CD14-positive monocyte (primary cell): Measurements from ENCODE around the gene CXCR1. TPM values are rescaled to one million over a fixed set of nuclear protein-coding genes. Genes with fewer than 3 reads are reported as not detected.

Experiments
- DNase-seq, 3 donors: peaks; one replicate each; pipeline ENCODE4 v3.0.0-alpha.2; 2011 to 2022
- H2AFZ ChIP-seq: 2 replicates; pipeline ENCODE4 v1.6.0; 2012; ENCODE audit warnings: mild to moderate bottlenecking, low read depth, low read length, inconsistent platforms; ENCODE audit not compliant: insufficient read depth, poor library complexity, severe bottlenecking
- H3K27ac ChIP-seq, 2 donors: 1 replicate in 1 of 2; 2 replicates in 1 of 2; pipeline ENCODE4 v1.5.1; 2012 to 2013; ENCODE audit warnings: low read length in 2 of 2, control low read depth in 1 of 2, inconsistent platforms in 1 of 2, low read depth in 1 of 2, mild to moderate bottlenecking in 1 of 2
- H3K27me3 ChIP-seq, 2 donors: one replicate each; pipeline versions ENCODE4 v1.6.0 to v1.6.1; 2011 to 2013; ENCODE audit warnings: low read length in 2 of 2; ENCODE audit not compliant: control insufficient read depth in 2 of 2, insufficient read depth in 2 of 2
- H3K36me3 ChIP-seq, 2 donors: replicated peaks in 1 of 2; 1 replicate in 1 of 2; 2 replicates in 1 of 2; pipeline versions ENCODE4 v1.5.1 to v1.6.1; 2012 to 2013; ENCODE audit warnings: low read length in 2 of 2, control low read depth in 1 of 2, inconsistent platforms in 1 of 2, mild to moderate bottlenecking in 1 of 2; ENCODE audit not compliant: insufficient read depth in 2 of 2, control insufficient read depth in 1 of 2
- H3K4me1 ChIP-seq, 2 donors: 1 replicate in 1 of 2; 2 replicates in 1 of 2; pipeline versions ENCODE4 v1.5.1 to v1.6.1; 2012 to 2013; ENCODE audit warnings: low read length in 2 of 2, control low read depth in 1 of 2, inconsistent platforms in 1 of 2, mild to moderate bottlenecking in 1 of 2, moderate library complexity in 1 of 2; ENCODE audit not compliant: insufficient read depth in 2 of 2, control insufficient read depth in 1 of 2
- H3K4me2 ChIP-seq: replicated peaks from 2 replicates; pipeline ENCODE3; 2012; ENCODE audit warnings: low read length, moderate library complexity, mild to moderate bottlenecking; ENCODE audit not compliant: poor library complexity, severe bottlenecking; ENCODE audit errors: extremely low read depth
- H3K4me3 ChIP-seq, 3 experiments: fragments of 200-600 bp in 1 of 3; sonication (generic) in 1 of 3; replicated peaks in 1 of 3; 1 replicate in 2 of 3; 2 replicates in 1 of 3; pipeline ENCODE4 v1.5.1; 2011 to 2013; ENCODE audit warnings: low read length in 3 of 3, mild to moderate bottlenecking in 3 of 3, control low read depth in 2 of 3, low read depth in 2 of 3, inconsistent platforms in 1 of 3, moderate library complexity in 1 of 3
- H3K79me2 ChIP-seq: 2 replicates; pipeline ENCODE4 v1.6.0; 2012; ENCODE audit warnings: mild to moderate bottlenecking, control low read depth, inconsistent platforms, low read length, moderate library complexity; ENCODE audit not compliant: insufficient read depth
- H3K9ac ChIP-seq: 2 replicates; pipeline ENCODE4 v1.6.0; 2017; ENCODE audit warnings: low read length, mild to moderate bottlenecking; ENCODE audit not compliant: insufficient read depth, poor library complexity, severe bottlenecking
- H3K9me3 ChIP-seq, 2 donors: replicated peaks in 1 of 2; 1 replicate in 1 of 2; 2 replicates in 1 of 2; pipeline versions ENCODE4 v1.5.1 to v1.6.1; 2012 to 2013; ENCODE audit warnings: low read length in 2 of 2, control low read depth in 1 of 2; ENCODE audit not compliant: control insufficient read depth in 1 of 2, insufficient read depth in 1 of 2
- H4K20me1 ChIP-seq: 2 replicates; pipeline ENCODE4 v1.6.0; 2012; ENCODE audit warnings: mild to moderate bottlenecking, low read length, control low read depth, moderate library complexity; ENCODE audit not compliant: insufficient read depth
- H3K27ac Mint-ChIP-seq, 7 donors: one replicate each; pipeline ENCODE4 v1.8.0; 2020; ENCODE audit warnings: mild to moderate bottlenecking in 7 of 7, mixed read lengths in 7 of 7, moderate library complexity in 6 of 7, inconsistent platforms in 2 of 7
- H3K27me3 Mint-ChIP-seq, 3 donors: one replicate each; pipeline ENCODE4 v1.8.0; 2021 to 2022; ENCODE audit warnings: low read depth in 3 of 3, mild to moderate bottlenecking in 3 of 3, mixed read lengths in 3 of 3, moderate library complexity in 3 of 3, inconsistent platforms in 1 of 3
- H3K36me3 Mint-ChIP-seq, 2 donors: one replicate each; pipeline ENCODE4 v1.8.0; 2020; ENCODE audit warnings: mixed read lengths in 2 of 2, inconsistent platforms in 1 of 2, mild to moderate bottlenecking in 1 of 2
- H3K4me1 Mint-ChIP-seq: one replicate; pipeline ENCODE4 v1.8.0; 2020; ENCODE audit warnings: mild to moderate bottlenecking, mixed read lengths
- H3K4me3 Mint-ChIP-seq, 2 donors: one replicate each; pipeline ENCODE4 v1.8.0; 2020; ENCODE audit warnings: mild to moderate bottlenecking in 2 of 2, mixed read lengths in 2 of 2, moderate library complexity in 1 of 2
- H3K9me3 Mint-ChIP-seq, 7 donors: one replicate each; pipeline ENCODE4 v1.8.0; 2020 to 2022; ENCODE audit warnings: mixed read lengths in 7 of 7, mild to moderate bottlenecking in 6 of 7, moderate library complexity in 6 of 7, inconsistent platforms in 2 of 7
- WGBS: methylation state at CpG from one replicate; pipeline ENCODE4 v1.1.5; 2013; ENCODE audit warnings: missing lambda C conversion rate; ENCODE audit not compliant: insufficient coverage; 5-methylcytosine and 5-hydroxymethylcytosine counted together
- intact Hi-C, 2 donors: fragments of 100-400 bp; cut with micrococcal nuclease; formaldehyde crosslinking; loops; one replicate each; pipeline versions ENCODE4 v1.15.0 to v1.15.1; 2023
- polyA plus RNA-seq, 3 donors: library from polyadenylated mRNA; depleted of rRNA in 1 of 3; unstranded in 2 of 3; stranded (reverse) in 1 of 3; fragments of 300-500 nt in 2 of 3; fragments of >200 nt in 1 of 3; fragmentation: Illumina TruSeq in 2 of 3; gene quantifications; 1 replicate in 2 of 3; 2 replicates in 1 of 3; pipeline ENCODE4 v1.2.3, GENCODE V29; 2012 to 2021
- TF ChIP-seq, protein P1 (sequence below): fragments of 200-600 bp; IDR thresholded peaks from one replicate; pipeline ENCODE4 v1.8.0; 2022; ENCODE audit warnings: antibody characterized with exemption, mild to moderate bottlenecking

The CXCR1 gene
- polyA plus RNA-seq, 3 donors: 0.44 to 2.4 (median 0.59) TPM

DNA sequence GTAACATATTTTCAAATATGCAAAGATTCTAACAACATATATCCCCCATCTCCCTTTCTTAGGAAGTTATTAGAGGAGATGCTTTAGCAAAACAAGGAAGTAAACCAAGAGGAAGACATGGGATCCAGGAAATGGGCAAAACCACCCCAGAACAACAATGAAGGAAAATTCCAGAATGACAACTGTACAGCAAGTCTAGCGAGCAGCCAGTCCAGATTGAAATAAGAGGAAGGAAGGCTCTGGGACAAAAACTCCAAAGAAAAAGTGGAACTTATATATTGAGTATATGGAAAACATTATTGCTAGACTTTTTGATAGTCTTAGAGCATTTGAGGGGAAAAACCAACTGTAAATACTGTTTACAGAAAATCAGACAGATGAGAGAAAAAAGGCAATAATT lies 47.4 kb upstream of the CXCR1 start:
- Mint-ChIP-seq H3K9me3 (peaks cover 4 to 8% (median 6%) of the 10 kb centered on the region in 7 donors), H3K27ac (peak overlapping the region in 1 of 7 donors; percentile 31), H3K4me3 (no peak overlapping the region), H3K36me3 (peaks cover 3 to 4% of the 10 kb centered on the region in 2 donors), H3K4me1 (peaks cover 26% of the 10 kb centered on the region), H3K27me3 (peaks cover 0 to 2% (median 1%) of the 10 kb centered on the region in 3 donors)
- no CpG with 5 or more reads among the region's 1 CpG for WGBS
- intact Hi-C loops: no loop called here
- peak in 2 of 3 donors; percentile 37 to 69 for DNase-seq
- Histone ChIP-seq H3K27ac (no peak overlapping the region), H3K27me3 (no peaks in the 10 kb centered on the region), H2AFZ (no peak overlapping the region), H3K4me3 (no peak overlapping the region), H4K20me1 (peaks cover 20% of the 10 kb centered on the region), H3K36me3 (no peaks in the 10 kb centered on the region), H3K9ac (no peak overlapping the region), H3K9me3 (no peaks in the 10 kb centered on the region), H3K4me1 (peaks cover 24 to 33% of the 10 kb centered on the region in 2 donors), H3K4me2 (peak overlapping the region; percentile 8), H3K79me2 (peaks cover 32% of the 10 kb centered on the region)
- TF ChIP-seq, protein P1, sequence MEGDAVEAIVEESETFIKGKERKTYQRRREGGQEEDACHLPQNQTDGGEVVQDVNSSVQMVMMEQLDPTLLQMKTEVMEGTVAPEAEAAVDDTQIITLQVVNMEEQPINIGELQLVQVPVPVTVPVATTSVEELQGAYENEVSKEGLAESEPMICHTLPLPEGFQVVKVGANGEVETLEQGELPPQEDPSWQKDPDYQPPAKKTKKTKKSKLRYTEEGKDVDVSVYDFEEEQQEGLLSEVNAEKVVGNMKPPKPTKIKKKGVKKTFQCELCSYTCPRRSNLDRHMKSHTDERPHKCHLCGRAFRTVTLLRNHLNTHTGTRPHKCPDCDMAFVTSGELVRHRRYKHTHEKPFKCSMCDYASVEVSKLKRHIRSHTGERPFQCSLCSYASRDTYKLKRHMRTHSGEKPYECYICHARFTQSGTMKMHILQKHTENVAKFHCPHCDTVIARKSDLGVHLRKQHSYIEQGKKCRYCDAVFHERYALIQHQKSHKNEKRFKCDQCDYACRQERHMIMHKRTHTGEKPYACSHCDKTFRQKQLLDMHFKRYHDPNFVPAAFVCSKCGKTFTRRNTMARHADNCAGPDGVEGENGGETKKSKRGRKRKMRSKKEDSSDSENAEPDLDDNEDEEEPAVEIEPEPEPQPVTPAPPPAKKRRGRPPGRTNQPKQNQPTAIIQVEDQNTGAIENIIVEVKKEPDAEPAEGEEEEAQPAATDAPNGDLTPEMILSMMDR: no peak

DNA sequence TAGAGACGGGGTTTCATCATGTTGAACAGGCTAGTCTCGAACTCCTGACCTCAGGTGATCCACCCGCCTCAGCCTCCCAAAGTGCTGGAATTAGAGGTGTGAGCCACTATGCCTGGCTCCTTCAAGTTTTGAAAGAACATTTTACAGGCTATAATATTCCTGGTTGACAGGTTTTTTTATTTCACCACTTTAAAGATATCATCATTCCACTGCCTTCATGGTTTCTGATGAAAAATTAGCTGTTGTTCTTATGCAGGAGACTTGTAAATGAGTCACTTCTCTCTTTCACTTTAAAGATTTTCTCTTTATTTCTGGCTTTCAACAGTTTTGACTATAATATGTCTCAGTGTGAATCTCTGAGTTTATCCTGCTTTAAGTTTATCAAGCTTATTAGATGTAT lies 42.3 kb upstream of the CXCR1 start:
- H4K20me1 ChIP-seq: no peaks in the 10 kb centered on the region
- H3K27me3 ChIP-seq: no peaks in the 10 kb centered on the region
- TF ChIP-seq, protein P1: no peak
- Mint-ChIP-seq H3K27me3 (peaks cover 0 to 2% (median 1%) of the 10 kb centered on the region in 3 donors), H3K4me3 (no peak overlapping the region), H3K4me1 (peaks cover 4% of the 10 kb centered on the region), H3K36me3 (peaks cover 1 to 4% of the 10 kb centered on the region in 2 donors), H3K9me3 (peaks cover 7 to 14% (median 11%) of the 10 kb centered on the region in 7 donors), H3K27ac (no peak overlapping the region)
- DNase-seq: no peak
- no peak overlapping the region for H2AFZ ChIP-seq
- no peak overlapping the region for H3K9ac ChIP-seq
- intact Hi-C loops: no loop called here
- no peak overlapping the region for H3K4me2 ChIP-seq
- no peaks in the 10 kb centered on the region for H3K79me2 ChIP-seq
- H3K4me1 ChIP-seq: peaks cover 1 to 2% of the 10 kb centered on the region in 2 donors
- no peak overlapping the region for H3K4me3 ChIP-seq
- H3K27ac ChIP-seq: no peak overlapping the region
- peaks cover 0 to 5% of the 10 kb centered on the region in 2 donors for H3K9me3 ChIP-seq
- WGBS: 100% methylated on average over 3 of the region's 3 CpGs
- H3K36me3 ChIP-seq: no peaks in the 10 kb centered on the region
